ENCODE data around the gene NEURL3. TPM values are rescaled to one million over a fixed set of nuclear protein-coding genes. Genes with fewer than 3 reads are reported as not detected.

Gene NEURL3
- total and polyA plus RNA-seq, 9 of the 15 experiments (the other 6 are each of a cell fraction or from before 2014, with no cell fraction given): not detected

- no peaks in the 10 kb centered on the region for H3K9me3 ChIP-seq (replicated peaks; ENCODE audit: control insufficient read depth, insufficient read depth, low read depth, low read length)
- no peak for FAIRE-seq
- H3K4me3 ChIP-seq: no peak overlapping the region
- no peak overlapping the region for H2AFZ ChIP-seq (ENCODE audit: low read depth, low read length)
- no peak for ATAC-seq
- H3K27me3 ChIP-seq (ENCODE audit: control insufficient read depth in 2 of 2, insufficient read depth in 2 of 2, low read length in 2 of 2): peaks cover 7 to 19% of the 10 kb centered on the region in 2 experiments; a peak in 4 of 5 replicates
- no peaks in the 10 kb centered on the region for H3K79me2 ChIP-seq (ENCODE audit: control insufficient read depth, insufficient read depth, low read length)
- DNase-seq (ENCODE audit: extremely low read depth in 1 of 4, low spot score in 3 of 4): no peak
- in situ Hi-C loops (cut with MboI): no loop called here
- intact Hi-C loops (cut with micrococcal nuclease): no loop called here
- CTCF ChIA-PET (ENCODE audit: low intra/inter-chr PET ratio): no interaction called here
- H3K9me1 ChIP-seq (ENCODE audit: control insufficient read depth, insufficient read depth, low read length): no peaks in the 10 kb centered on the region
- TF ChIP-seq CEBPG (CRISPR knock-in tag; IDR thresholded peaks at IDR 0.05) (no peak), CEBPG (tag; conservative IDR thresholded peaks at IDR 0.05 in 1 of 2, IDR thresholded peaks at IDR 0.05 in 1 of 2) (peak; percentile 59 to 81; a peak in 3 of 4 replicates), ATF3 (IDR thresholded peaks at IDR 0.05) (peak; percentile 26; the same call in 1 of the 2 replicates), ATF3 (CRISPR knock-in tag; conservative IDR thresholded peaks at IDR 0.05) (no peak), NCOA4 (IDR thresholded peaks at IDR 0.05; ENCODE audit: partially characterized antibody) (no peak), TRIM24 (IDR thresholded peaks at IDR 0.05) (peak in 1 of 2 experiments; percentile 32; a peak in 2 of 4 replicates)
- no peak overlapping the region for H3K4me2 ChIP-seq (ENCODE audit: insufficient read depth, low read length)
- no peaks in the 10 kb centered on the region for H4K20me1 ChIP-seq (replicated peaks; ENCODE audit: control insufficient read depth, insufficient read depth, low read length)
- POLR2A ChIA-PET: interaction anchor here (0.6 kb wide), 2 partner anchors 11 to 1425 kb away, joined by 3 read pairs; no protein-coding TSS in a partner anchor
- H3K27ac ChIP-seq (ENCODE audit: extremely low read depth, low read depth, low read length): no peak overlapping the region
- H3K4me1 ChIP-seq (replicated peaks in 1 of 2; ENCODE audit: control insufficient read depth in 2 of 2, insufficient read depth in 2 of 2, low read length in 2 of 2): no peaks in the 10 kb centered on the region
- BruUV-seq (replicated peaks): no TSS peak
- H3K36me3 ChIP-seq (ENCODE audit: control insufficient read depth, insufficient read depth, low read length): no peaks in the 10 kb centered on the region
- no peak overlapping the region for H3K9ac ChIP-seq (ENCODE audit: insufficient read depth in 1 of 2, low read depth in 2 of 2, low read length in 2 of 2)
Measured at GRCh38 chr2:96447726-96448125, 57.4 kb downstream of the NEURL3 start.

Other genes starting within 250 kb of the NEURL3 start
Only the 7 nearest of the 9 such genes appear.
- 76.1 and 87.5 TPM in 2 replicates for gene SNRNP200, start 199.8 kb downstream of the NEURL3 start, total RNA-seq (2014; rRNA removed)
- gene SNRNP200, start 199.8 kb downstream of the NEURL3 start, total RNA-seq (2014; rRNA removed; fragmentation: Illumina TruSeq; extraction: Trizol): 66.5 and 77.9 TPM in 2 replicates
- gene SNRNP200, start 199.8 kb downstream of the NEURL3 start, total RNA-seq (2015; rRNA removed; fragmentation: Illumina TruSeq; extraction: Trizol): 94.4 and 95.0 TPM in 2 replicates
- gene SNRNP200, start 199.8 kb downstream of the NEURL3 start, total RNA-seq (2021): 188 and 210 TPM in 2 replicates
- 191 and 199 TPM in 2 replicates for gene SNRNP200, start 199.8 kb downstream of the NEURL3 start, polyA plus RNA-seq (2011; rRNA removed)
- 224 and 231 TPM in 2 replicates for gene SNRNP200, start 199.8 kb downstream of the NEURL3 start, polyA plus RNA-seq (2014; fragmentation: Illumina TruSeq; extraction: Trizol)
- gene SNRNP200, start 199.8 kb downstream of the NEURL3 start, polyA plus RNA-seq (2014; fragmentation: Nextera tagmentation; extraction: Ambion mirVana): 100 to 1,000 TPM in 1 of 2 experiments, 10 to 100 TPM in 1; 87.9 to 155 TPM
- gene SNRNP200, start 199.8 kb downstream of the NEURL3 start, polyA plus RNA-seq (2014; rRNA removed): 171 and 181 TPM in 2 replicates
- gene ITPRIPL1, start 180.0 kb downstream of the NEURL3 start, total RNA-seq (2014; rRNA removed): 6.1 and 8.8 TPM in 2 replicates
- gene ITPRIPL1, start 180.0 kb downstream of the NEURL3 start, total RNA-seq (2014; rRNA removed; fragmentation: Illumina TruSeq; extraction: Trizol): 5.9 and 6.4 TPM in 2 replicates
- gene ITPRIPL1, start 180.0 kb downstream of the NEURL3 start, total RNA-seq (2015; rRNA removed; fragmentation: Illumina TruSeq; extraction: Trizol): 6.1 and 6.7 TPM in 2 replicates
- gene ITPRIPL1, start 180.0 kb downstream of the NEURL3 start, total RNA-seq (2021): 8.9 and 9.0 TPM in 2 replicates
- gene ITPRIPL1, start 180.0 kb downstream of the NEURL3 start, polyA plus RNA-seq (2011; rRNA removed): 0.23 and 5.2 TPM in 2 replicates
- gene ITPRIPL1, start 180.0 kb downstream of the NEURL3 start, polyA plus RNA-seq (2014; fragmentation: Illumina TruSeq; extraction: Trizol): 6.4 and 8.1 TPM in 2 replicates
- gene ITPRIPL1, start 180.0 kb downstream of the NEURL3 start, polyA plus RNA-seq (2014; fragmentation: Nextera tagmentation; extraction: Ambion mirVana): 1 to 10 TPM in 1 of 2 experiments, under 1 TPM in 1; 0.99 to 1.5 TPM
- gene ITPRIPL1, start 180.0 kb downstream of the NEURL3 start, polyA plus RNA-seq (2014; rRNA removed): 5.8 and 6.5 TPM in 2 replicates
- gene NCAPH, start 169.6 kb downstream of the NEURL3 start, total RNA-seq (2014; rRNA removed): 63.7 and 74.2 TPM in 2 replicates
- gene NCAPH, start 169.6 kb downstream of the NEURL3 start, total RNA-seq (2014; rRNA removed; fragmentation: Illumina TruSeq; extraction: Trizol): 52.7 and 54.8 TPM in 2 replicates
- 58.2 and 61.0 TPM in 2 replicates for gene NCAPH, start 169.6 kb downstream of the NEURL3 start, total RNA-seq (2015; rRNA removed; fragmentation: Illumina TruSeq; extraction: Trizol)
- gene NCAPH, start 169.6 kb downstream of the NEURL3 start, total RNA-seq (2021): 64.4 and 65.1 TPM in 2 replicates
- 68.0 and 76.0 TPM in 2 replicates for gene NCAPH, start 169.6 kb downstream of the NEURL3 start, polyA plus RNA-seq (2011; rRNA removed)
- gene NCAPH, start 169.6 kb downstream of the NEURL3 start, polyA plus RNA-seq (2014; fragmentation: Illumina TruSeq; extraction: Trizol): 94.5 and 109 TPM in 2 replicates
- 10 to 100 TPM; 52.4 to 73.8 TPM for gene NCAPH, start 169.6 kb downstream of the NEURL3 start, polyA plus RNA-seq (2014; fragmentation: Nextera tagmentation; extraction: Ambion mirVana)
- gene NCAPH, start 169.6 kb downstream of the NEURL3 start, polyA plus RNA-seq (2014; rRNA removed): 67.4 and 73.5 TPM in 2 replicates
- 6.5 and 7.1 TPM in 2 replicates for gene ARID5A, start 31.4 kb upstream of the NEURL3 start, total RNA-seq (2014; rRNA removed)
- gene ARID5A, start 31.4 kb upstream of the NEURL3 start, total RNA-seq (2014; rRNA removed; fragmentation: Illumina TruSeq; extraction: Trizol): 0.83 and 1.9 TPM in 2 replicates
- 4.1 and 5.1 TPM in 2 replicates for gene ARID5A, start 31.4 kb upstream of the NEURL3 start, total RNA-seq (2015; rRNA removed; fragmentation: Illumina TruSeq; extraction: Trizol)
- 11.0 and 12.4 TPM in 2 replicates for gene ARID5A, start 31.4 kb upstream of the NEURL3 start, total RNA-seq (2021)
- 3.0 and 4.5 TPM in 2 replicates for gene ARID5A, start 31.4 kb upstream of the NEURL3 start, polyA plus RNA-seq (2011; rRNA removed)
- 3.0 and 6.8 TPM in 2 replicates for gene ARID5A, start 31.4 kb upstream of the NEURL3 start, polyA plus RNA-seq (2014; fragmentation: Illumina TruSeq; extraction: Trizol)
- under 1 TPM; 0.14 to 0.17 TPM for gene ARID5A, start 31.4 kb upstream of the NEURL3 start, polyA plus RNA-seq (2014; fragmentation: Nextera tagmentation; extraction: Ambion mirVana)
- 8.4 and 12.5 TPM in 2 replicates for gene ARID5A, start 31.4 kb upstream of the NEURL3 start, polyA plus RNA-seq (2014; rRNA removed)
- gene KANSL3, start 133.0 kb upstream of the NEURL3 start, total RNA-seq (2014; rRNA removed): 32.8 and 34.4 TPM in 2 replicates
- 25.5 and 29.1 TPM in 2 replicates for gene KANSL3, start 133.0 kb upstream of the NEURL3 start, total RNA-seq (2014; rRNA removed; fragmentation: Illumina TruSeq; extraction: Trizol)
- 30.0 and 31.1 TPM in 2 replicates for gene KANSL3, start 133.0 kb upstream of the NEURL3 start, total RNA-seq (2015; rRNA removed; fragmentation: Illumina TruSeq; extraction: Trizol)
- 43.7 and 46.2 TPM in 2 replicates for gene KANSL3, start 133.0 kb upstream of the NEURL3 start, total RNA-seq (2021)
- gene KANSL3, start 133.0 kb upstream of the NEURL3 start, polyA plus RNA-seq (2011; rRNA removed): 27.1 and 35.5 TPM in 2 replicates
- gene KANSL3, start 133.0 kb upstream of the NEURL3 start, polyA plus RNA-seq (2014; fragmentation: Illumina TruSeq; extraction: Trizol): 33.8 and 36.5 TPM in 2 replicates
- 10 to 100 TPM; 11.3 to 20.1 TPM for gene KANSL3, start 133.0 kb upstream of the NEURL3 start, polyA plus RNA-seq (2014; fragmentation: Nextera tagmentation; extraction: Ambion mirVana)
- 27.9 and 31.3 TPM in 2 replicates for gene KANSL3, start 133.0 kb upstream of the NEURL3 start, polyA plus RNA-seq (2014; rRNA removed)
- not detected in 2 replicates for gene FER1L5, start 137.4 kb upstream of the NEURL3 start, total RNA-seq (2014; rRNA removed)
- not detected in 2 replicates for gene FER1L5, start 137.4 kb upstream of the NEURL3 start, total RNA-seq (2014; rRNA removed; fragmentation: Illumina TruSeq; extraction: Trizol)
- not detected in 2 replicates for gene FER1L5, start 137.4 kb upstream of the NEURL3 start, total RNA-seq (2015; rRNA removed; fragmentation: Illumina TruSeq; extraction: Trizol)
- gene FER1L5, start 137.4 kb upstream of the NEURL3 start, total RNA-seq (2021): not detected in 2 replicates
- gene FER1L5, start 137.4 kb upstream of the NEURL3 start, polyA plus RNA-seq (2011; rRNA removed): 0.01 TPM in 1 of 2 replicates, not detected in the other
- gene FER1L5, start 137.4 kb upstream of the NEURL3 start, polyA plus RNA-seq (2014; fragmentation: Illumina TruSeq; extraction: Trizol): not detected in 2 replicates
- under 1 TPM; 0.01 TPM for gene FER1L5, start 137.4 kb upstream of the NEURL3 start, polyA plus RNA-seq (2014; fragmentation: Nextera tagmentation; extraction: Ambion mirVana)
- gene FER1L5, start 137.4 kb upstream of the NEURL3 start, polyA plus RNA-seq (2014; rRNA removed): not detected in 2 replicates
- gene LMAN2L, start 234.7 kb upstream of the NEURL3 start, total RNA-seq (2014; rRNA removed): 7.2 and 11.0 TPM in 2 replicates
- gene LMAN2L, start 234.7 kb upstream of the NEURL3 start, total RNA-seq (2014; rRNA removed; fragmentation: Illumina TruSeq; extraction: Trizol): 10.0 and 10.8 TPM in 2 replicates
- 12.3 and 13.1 TPM in 2 replicates for gene LMAN2L, start 234.7 kb upstream of the NEURL3 start, total RNA-seq (2015; rRNA removed; fragmentation: Illumina TruSeq; extraction: Trizol)
- gene LMAN2L, start 234.7 kb upstream of the NEURL3 start, total RNA-seq (2021): 9.2 and 9.8 TPM in 2 replicates
- 14.7 and 17.7 TPM in 2 replicates for gene LMAN2L, start 234.7 kb upstream of the NEURL3 start, polyA plus RNA-seq (2011; rRNA removed)
- 10.2 and 12.5 TPM in 2 replicates for gene LMAN2L, start 234.7 kb upstream of the NEURL3 start, polyA plus RNA-seq (2014; fragmentation: Illumina TruSeq; extraction: Trizol)
- 10 to 100 TPM; 24.4 to 37.7 TPM for gene LMAN2L, start 234.7 kb upstream of the NEURL3 start, polyA plus RNA-seq (2014; fragmentation: Nextera tagmentation; extraction: Ambion mirVana)
- 9.2 and 12.2 TPM in 2 replicates for gene LMAN2L, start 234.7 kb upstream of the NEURL3 start, polyA plus RNA-seq (2014; rRNA removed)

Data from K562 (cell line).